Measurements from ENCODE around the gene CCDC60.

The CCDC60 gene

GRCh38 chr12:119570771-119571170 is 236.2 kb downstream of the CCDC60 start:
- H4K5ac ChIP-seq (ENCODE audit: low read length): no peak overlapping the region
- no peaks in the 10 kb centered on the region for H3K27me3 ChIP-seq (ENCODE audit: insufficient read depth, low read length, poor library complexity)
- no CpG with 5 or more reads among the region's 6 CpGs for WGBS (ENCODE audit: extremely low coverage, insufficient coverage, low lambda C conversion rate)
- no peaks in the 10 kb centered on the region for H3K4me1 ChIP-seq (ENCODE audit: control insufficient read depth, low read depth, low read length)
- H2BK5ac ChIP-seq (ENCODE audit: low read length): no peak overlapping the region
- H3K9ac ChIP-seq (ENCODE audit: low read length): no peak overlapping the region
- no peaks in the 10 kb centered on the region for H3K79me2 ChIP-seq (ENCODE audit: control insufficient read depth, insufficient read depth, low read length)
- H3K27ac ChIP-seq (ENCODE audit: low read depth, low read length): no peak overlapping the region
- H3K4ac ChIP-seq (ENCODE audit: low read depth, low read length): no peak overlapping the region
- H2BK120ac ChIP-seq (ENCODE audit: low read depth, low read length): no peak overlapping the region
- H3K79me1 ChIP-seq (ENCODE audit: low read length): no peaks in the 10 kb centered on the region
- H3K23ac ChIP-seq (ENCODE audit: low read length): no peak overlapping the region
- H3K4me3 ChIP-seq (ENCODE audit: low read length): no peak overlapping the region
- no peak overlapping the region for H3K18ac ChIP-seq (ENCODE audit: low read length)
- no peaks in the 10 kb centered on the region for H3K36me3 ChIP-seq (ENCODE audit: control insufficient read depth, insufficient read depth, low read length)
- no peak for DNase-seq
- H2BK15ac ChIP-seq (replicated peaks; ENCODE audit: low read depth): no peak overlapping the region
- no peak overlapping the region for H4K8ac ChIP-seq (ENCODE audit: low read depth, low read length)
- H3K56ac ChIP-seq (ENCODE audit: low read length): no peak overlapping the region
- no peak overlapping the region for H2AK5ac ChIP-seq (ENCODE audit: low read length)
- H3K4me2 ChIP-seq (ENCODE audit: low read length): no peak overlapping the region

- no peaks in the 10 kb centered on the region for H3K27me3 ChIP-seq (ENCODE audit: insufficient read depth, low read length, poor library complexity)
- H4K5ac ChIP-seq (ENCODE audit: low read length): no peak overlapping the region
- no peak overlapping the region for H3K23ac ChIP-seq (ENCODE audit: low read length)
- H3K4ac ChIP-seq (ENCODE audit: low read depth, low read length): no peak overlapping the region
- no peak overlapping the region for H2BK120ac ChIP-seq (ENCODE audit: low read depth, low read length)
- H3K4me3 ChIP-seq (ENCODE audit: low read length): no peak overlapping the region
- H3K27ac ChIP-seq (ENCODE audit: low read depth, low read length): no peak overlapping the region
- H3K18ac ChIP-seq (ENCODE audit: low read length): no peak overlapping the region
- no peak overlapping the region for H2AK5ac ChIP-seq (ENCODE audit: low read length)
- H3K9ac ChIP-seq (ENCODE audit: low read length): no peak overlapping the region
- no peaks in the 10 kb centered on the region for H3K79me1 ChIP-seq (ENCODE audit: low read length)
- no CpG with 5 or more reads among the region's 1 CpG for WGBS (ENCODE audit: extremely low coverage, insufficient coverage, low lambda C conversion rate)
- H3K4me2 ChIP-seq (ENCODE audit: low read length): no peak overlapping the region
- no peak overlapping the region for H2BK5ac ChIP-seq (ENCODE audit: low read length)
- H3K4me1 ChIP-seq (ENCODE audit: control insufficient read depth, low read depth, low read length): no peaks in the 10 kb centered on the region
- H3K36me3 ChIP-seq (ENCODE audit: control insufficient read depth, insufficient read depth, low read length): no peaks in the 10 kb centered on the region
- H3K79me2 ChIP-seq (ENCODE audit: control insufficient read depth, insufficient read depth, low read length): no peaks in the 10 kb centered on the region
- H2BK15ac ChIP-seq (replicated peaks; ENCODE audit: low read depth): no peak overlapping the region
- no peak overlapping the region for H4K8ac ChIP-seq (ENCODE audit: low read depth, low read length)
- no peak overlapping the region for H3K56ac ChIP-seq (ENCODE audit: low read length)
- no peak for DNase-seq
These were observed 238.6 kb downstream of the CCDC60 start for GRCh38 chr12:119573086-119573485.

DNA sequence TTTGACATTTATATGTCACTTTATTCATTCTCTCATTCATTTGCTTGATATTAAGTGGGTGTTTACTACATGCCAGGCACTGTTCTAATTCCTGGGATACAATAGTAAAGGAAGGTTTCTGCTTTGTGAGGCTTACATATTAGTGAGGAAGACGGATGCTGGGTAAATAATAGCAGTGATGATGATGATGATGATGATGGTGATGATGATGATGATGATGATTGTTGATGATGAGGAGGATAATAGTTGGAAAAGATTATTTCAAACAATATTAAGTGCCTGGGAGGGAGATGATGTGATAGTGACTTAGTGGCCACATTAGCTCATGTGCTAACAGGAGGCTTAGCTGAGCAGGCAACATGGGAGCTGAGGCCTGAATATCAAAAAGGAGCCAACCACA is 239.7 kb downstream of the CCDC60 start:
- no peak overlapping the region for H2BK120ac ChIP-seq (ENCODE audit: low read depth, low read length)
- WGBS (ENCODE audit: extremely low coverage, insufficient coverage, low lambda C conversion rate): 100% methylated on average over 1 of the region's 1 CpG
- no peak overlapping the region for H4K5ac ChIP-seq (ENCODE audit: low read length)
- no peak overlapping the region for H3K4me2 ChIP-seq (ENCODE audit: low read length)
- H2BK15ac ChIP-seq (replicated peaks; ENCODE audit: low read depth): no peak overlapping the region
- no peak overlapping the region for H4K8ac ChIP-seq (ENCODE audit: low read depth, low read length)
- H3K4me1 ChIP-seq (ENCODE audit: control insufficient read depth, low read depth, low read length): no peaks in the 10 kb centered on the region
- no peak overlapping the region for H2BK5ac ChIP-seq (ENCODE audit: low read length)
- no peak overlapping the region for H3K56ac ChIP-seq (ENCODE audit: low read length)
- no peaks in the 10 kb centered on the region for H3K36me3 ChIP-seq (ENCODE audit: control insufficient read depth, insufficient read depth, low read length)
- no peak for DNase-seq
- no peak overlapping the region for H3K18ac ChIP-seq (ENCODE audit: low read length)
- H3K4ac ChIP-seq (ENCODE audit: low read depth, low read length): no peak overlapping the region
- no peak overlapping the region for H2AK5ac ChIP-seq (ENCODE audit: low read length)
- H3K79me2 ChIP-seq (ENCODE audit: control insufficient read depth, insufficient read depth, low read length): no peaks in the 10 kb centered on the region
- no peak overlapping the region for H3K23ac ChIP-seq (ENCODE audit: low read length)
- H3K27me3 ChIP-seq (ENCODE audit: insufficient read depth, low read length, poor library complexity): no peaks in the 10 kb centered on the region
- H3K9ac ChIP-seq (ENCODE audit: low read length): no peak overlapping the region
- H3K79me1 ChIP-seq (ENCODE audit: low read length): no peaks in the 10 kb centered on the region
- H3K4me3 ChIP-seq (ENCODE audit: low read length): no peak overlapping the region
- H3K27ac ChIP-seq (ENCODE audit: low read depth, low read length): no peak overlapping the region

- Histone ChIP-seq H3K4me1 (ENCODE audit: control insufficient read depth, low read depth, low read length) (no peaks in the 10 kb centered on the region), H3K4me2 (ENCODE audit: low read length) (no peak overlapping the region), H3K56ac (ENCODE audit: low read length) (no peak overlapping the region), H3K79me2 (ENCODE audit: control insufficient read depth, insufficient read depth, low read length) (no peaks in the 10 kb centered on the region), H3K9ac (ENCODE audit: low read length) (no peak overlapping the region), H3K4me3 (ENCODE audit: low read length) (no peak overlapping the region), H3K23ac (ENCODE audit: low read length) (no peak overlapping the region), H2AK5ac (ENCODE audit: low read length) (no peak overlapping the region), H3K4ac (ENCODE audit: low read depth, low read length) (no peak overlapping the region), H3K79me1 (ENCODE audit: low read length) (no peaks in the 10 kb centered on the region), H3K36me3 (ENCODE audit: control insufficient read depth, insufficient read depth, low read length) (no peaks in the 10 kb centered on the region), H2BK15ac (replicated peaks; ENCODE audit: low read depth) (no peak overlapping the region), H4K5ac (ENCODE audit: low read length) (no peak overlapping the region), H3K18ac (ENCODE audit: low read length) (no peak overlapping the region), H3K27ac (ENCODE audit: low read depth, low read length) (no peak overlapping the region), H2BK120ac (ENCODE audit: low read depth, low read length) (no peak overlapping the region), H3K27me3 (ENCODE audit: insufficient read depth, low read length, poor library complexity) (no peaks in the 10 kb centered on the region), H4K8ac (ENCODE audit: low read depth, low read length) (no peak overlapping the region), H2BK5ac (ENCODE audit: low read length) (no peak overlapping the region)
- DNase-seq: no peak
- no CpG with 5 or more reads among the region's 8 CpGs for WGBS (ENCODE audit: extremely low coverage, insufficient coverage, low lambda C conversion rate)
These were observed 241.7 kb downstream of the CCDC60 start for GRCh38 chr12:119576118-119576810.

GRCh38 chr12:119576915-119577314 is 242.4 kb downstream of the CCDC60 start:
- Histone ChIP-seq H2BK5ac (ENCODE audit: low read length) (no peak overlapping the region), H3K4me1 (ENCODE audit: control insufficient read depth, low read depth, low read length) (no peaks in the 10 kb centered on the region), H3K27ac (ENCODE audit: low read depth, low read length) (no peak overlapping the region), H2BK120ac (ENCODE audit: low read depth, low read length) (no peak overlapping the region), H3K9ac (ENCODE audit: low read length) (no peak overlapping the region), H3K4ac (ENCODE audit: low read depth, low read length) (no peak overlapping the region), H3K23ac (ENCODE audit: low read length) (no peak overlapping the region), H3K36me3 (ENCODE audit: control insufficient read depth, insufficient read depth, low read length) (no peaks in the 10 kb centered on the region), H3K18ac (ENCODE audit: low read length) (no peak overlapping the region), H2AK5ac (ENCODE audit: low read length) (no peak overlapping the region), H3K4me2 (ENCODE audit: low read length) (no peak overlapping the region), H3K27me3 (ENCODE audit: insufficient read depth, low read length, poor library complexity) (no peaks in the 10 kb centered on the region), H3K4me3 (ENCODE audit: low read length) (no peak overlapping the region), H2BK15ac (replicated peaks; ENCODE audit: low read depth) (no peak overlapping the region), H3K79me2 (ENCODE audit: control insufficient read depth, insufficient read depth, low read length) (no peaks in the 10 kb centered on the region), H4K8ac (ENCODE audit: low read depth, low read length) (no peak overlapping the region), H3K79me1 (ENCODE audit: low read length) (no peaks in the 10 kb centered on the region), H3K56ac (ENCODE audit: low read length) (no peak overlapping the region), H4K5ac (ENCODE audit: low read length) (no peak overlapping the region)
- no peak for DNase-seq
- WGBS (ENCODE audit: extremely low coverage, insufficient coverage, low lambda C conversion rate): 100% methylated on average over 1 of the region's 1 CpG

DNA sequence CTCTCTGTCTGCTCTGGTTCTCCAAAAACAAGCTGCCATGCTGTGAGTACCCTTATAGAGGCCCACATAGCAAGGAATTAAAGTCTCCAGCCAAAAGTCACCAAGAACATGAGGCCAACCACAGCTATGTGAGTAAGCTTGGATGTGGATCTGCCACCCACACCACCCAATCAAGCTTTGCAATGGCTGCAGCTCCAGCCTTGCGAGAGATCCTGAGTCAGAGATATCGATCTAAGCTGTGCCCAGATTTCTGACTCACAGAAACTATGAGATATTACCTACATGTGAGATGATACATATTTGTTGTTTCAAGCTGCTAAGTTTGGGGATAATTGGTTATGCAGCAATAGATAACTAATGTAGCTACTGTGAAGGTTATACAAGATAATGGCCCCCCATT is 243.6 kb downstream of the CCDC60 start:
- no peak overlapping the region for H4K5ac ChIP-seq (ENCODE audit: low read length)
- H4K8ac ChIP-seq (ENCODE audit: low read depth, low read length): no peak overlapping the region
- no CpG with 5 or more reads among the region's 2 CpGs for WGBS (ENCODE audit: extremely low coverage, insufficient coverage, low lambda C conversion rate)
- no peaks in the 10 kb centered on the region for H3K4me1 ChIP-seq (ENCODE audit: control insufficient read depth, low read depth, low read length)
- no peak overlapping the region for H3K9ac ChIP-seq (ENCODE audit: low read length)
- H3K18ac ChIP-seq (ENCODE audit: low read length): no peak overlapping the region
- no peak overlapping the region for H3K4me3 ChIP-seq (ENCODE audit: low read length)
- H3K4me2 ChIP-seq (ENCODE audit: low read length): no peak overlapping the region
- H3K79me1 ChIP-seq (ENCODE audit: low read length): no peaks in the 10 kb centered on the region
- H3K4ac ChIP-seq (ENCODE audit: low read depth, low read length): no peak overlapping the region
- no peak overlapping the region for H2AK5ac ChIP-seq (ENCODE audit: low read length)
- H2BK120ac ChIP-seq (ENCODE audit: low read depth, low read length): no peak overlapping the region
- H3K36me3 ChIP-seq (ENCODE audit: control insufficient read depth, insufficient read depth, low read length): no peaks in the 10 kb centered on the region
- no peak overlapping the region for H3K56ac ChIP-seq (ENCODE audit: low read length)
- no peaks in the 10 kb centered on the region for H3K27me3 ChIP-seq (ENCODE audit: insufficient read depth, low read length, poor library complexity)
- no peak overlapping the region for H2BK5ac ChIP-seq (ENCODE audit: low read length)
- no peaks in the 10 kb centered on the region for H3K79me2 ChIP-seq (ENCODE audit: control insufficient read depth, insufficient read depth, low read length)
- H3K27ac ChIP-seq (ENCODE audit: low read depth, low read length): no peak overlapping the region
- DNase-seq: no peak
- H3K23ac ChIP-seq (ENCODE audit: low read length): no peak overlapping the region
- H2BK15ac ChIP-seq (replicated peaks; ENCODE audit: low read depth): no peak overlapping the region

Data from mesendoderm (in vitro differentiated cells).